ENCODE results near the gene CDH12.

GRCh38 chr5:22780756-22781155, 72.4 kb downstream of the CDH12 start:
- TF ChIP-seq RAD21 (IDR thresholded peaks at IDR 0.05) (no peak), ZBTB33 (IDR thresholded peaks at IDR 0.05) (no peak), EGR1 (IDR thresholded peaks at IDR 0.05; ENCODE audit: low read depth in 2 of 2) (no peak), SP1 (IDR thresholded peaks at IDR 0.05) (no peak), JUND (IDR thresholded peaks at IDR 0.05) (no peak), GABPA (IDR thresholded peaks at IDR 0.05 in 1 of 2, conservative IDR thresholded peaks at IDR 0.05 in 1 of 2) (no peak), YY1 (IDR thresholded peaks at IDR 0.05) (no peak), MAX (IDR thresholded peaks at IDR 0.05) (no peak), RXRA (IDR thresholded peaks at IDR 0.05) (no peak), HNF4G (IDR thresholded peaks at IDR 0.05) (no peak)
- TF ChIP-seq, protein P1, sequence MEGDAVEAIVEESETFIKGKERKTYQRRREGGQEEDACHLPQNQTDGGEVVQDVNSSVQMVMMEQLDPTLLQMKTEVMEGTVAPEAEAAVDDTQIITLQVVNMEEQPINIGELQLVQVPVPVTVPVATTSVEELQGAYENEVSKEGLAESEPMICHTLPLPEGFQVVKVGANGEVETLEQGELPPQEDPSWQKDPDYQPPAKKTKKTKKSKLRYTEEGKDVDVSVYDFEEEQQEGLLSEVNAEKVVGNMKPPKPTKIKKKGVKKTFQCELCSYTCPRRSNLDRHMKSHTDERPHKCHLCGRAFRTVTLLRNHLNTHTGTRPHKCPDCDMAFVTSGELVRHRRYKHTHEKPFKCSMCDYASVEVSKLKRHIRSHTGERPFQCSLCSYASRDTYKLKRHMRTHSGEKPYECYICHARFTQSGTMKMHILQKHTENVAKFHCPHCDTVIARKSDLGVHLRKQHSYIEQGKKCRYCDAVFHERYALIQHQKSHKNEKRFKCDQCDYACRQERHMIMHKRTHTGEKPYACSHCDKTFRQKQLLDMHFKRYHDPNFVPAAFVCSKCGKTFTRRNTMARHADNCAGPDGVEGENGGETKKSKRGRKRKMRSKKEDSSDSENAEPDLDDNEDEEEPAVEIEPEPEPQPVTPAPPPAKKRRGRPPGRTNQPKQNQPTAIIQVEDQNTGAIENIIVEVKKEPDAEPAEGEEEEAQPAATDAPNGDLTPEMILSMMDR (IDR thresholded peaks at IDR 0.05; ENCODE audit: low read depth, low read length, missing input control): no peak
- TF ChIP-seq, protein P2, sequence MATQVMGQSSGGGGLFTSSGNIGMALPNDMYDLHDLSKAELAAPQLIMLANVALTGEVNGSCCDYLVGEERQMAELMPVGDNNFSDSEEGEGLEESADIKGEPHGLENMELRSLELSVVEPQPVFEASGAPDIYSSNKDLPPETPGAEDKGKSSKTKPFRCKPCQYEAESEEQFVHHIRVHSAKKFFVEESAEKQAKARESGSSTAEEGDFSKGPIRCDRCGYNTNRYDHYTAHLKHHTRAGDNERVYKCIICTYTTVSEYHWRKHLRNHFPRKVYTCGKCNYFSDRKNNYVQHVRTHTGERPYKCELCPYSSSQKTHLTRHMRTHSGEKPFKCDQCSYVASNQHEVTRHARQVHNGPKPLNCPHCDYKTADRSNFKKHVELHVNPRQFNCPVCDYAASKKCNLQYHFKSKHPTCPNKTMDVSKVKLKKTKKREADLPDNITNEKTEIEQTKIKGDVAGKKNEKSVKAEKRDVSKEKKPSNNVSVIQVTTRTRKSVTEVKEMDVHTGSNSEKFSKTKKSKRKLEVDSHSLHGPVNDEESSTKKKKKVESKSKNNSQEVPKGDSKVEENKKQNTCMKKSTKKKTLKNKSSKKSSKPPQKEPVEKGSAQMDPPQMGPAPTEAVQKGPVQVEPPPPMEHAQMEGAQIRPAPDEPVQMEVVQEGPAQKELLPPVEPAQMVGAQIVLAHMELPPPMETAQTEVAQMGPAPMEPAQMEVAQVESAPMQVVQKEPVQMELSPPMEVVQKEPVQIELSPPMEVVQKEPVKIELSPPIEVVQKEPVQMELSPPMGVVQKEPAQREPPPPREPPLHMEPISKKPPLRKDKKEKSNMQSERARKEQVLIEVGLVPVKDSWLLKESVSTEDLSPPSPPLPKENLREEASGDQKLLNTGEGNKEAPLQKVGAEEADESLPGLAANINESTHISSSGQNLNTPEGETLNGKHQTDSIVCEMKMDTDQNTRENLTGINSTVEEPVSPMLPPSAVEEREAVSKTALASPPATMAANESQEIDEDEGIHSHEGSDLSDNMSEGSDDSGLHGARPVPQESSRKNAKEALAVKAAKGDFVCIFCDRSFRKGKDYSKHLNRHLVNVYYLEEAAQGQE (IDR thresholded peaks at IDR 0.05): no peak
- TF ChIP-seq, protein P3, sequence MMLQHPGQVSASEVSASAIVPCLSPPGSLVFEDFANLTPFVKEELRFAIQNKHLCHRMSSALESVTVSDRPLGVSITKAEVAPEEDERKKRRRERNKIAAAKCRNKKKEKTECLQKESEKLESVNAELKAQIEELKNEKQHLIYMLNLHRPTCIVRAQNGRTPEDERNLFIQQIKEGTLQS (IDR thresholded peaks at IDR 0.05): no peak
